Limb (tissue), 2 donors: Measurements from ENCODE around the gene DPYSL5.
"Not testable (repeated sequence)": the region's sequence is repeated elsewhere in the genome, so short reads cannot be mapped to it uniquely, and the experiment has no call there.

Experiments used
- DNase-seq, 2 donors: peaks; one replicate each; pipeline ENCODE4 v3.0.0-alpha.2; 2016; ENCODE audit errors: extremely low spot score in 2 of 2

The DPYSL5 gene

DNA sequence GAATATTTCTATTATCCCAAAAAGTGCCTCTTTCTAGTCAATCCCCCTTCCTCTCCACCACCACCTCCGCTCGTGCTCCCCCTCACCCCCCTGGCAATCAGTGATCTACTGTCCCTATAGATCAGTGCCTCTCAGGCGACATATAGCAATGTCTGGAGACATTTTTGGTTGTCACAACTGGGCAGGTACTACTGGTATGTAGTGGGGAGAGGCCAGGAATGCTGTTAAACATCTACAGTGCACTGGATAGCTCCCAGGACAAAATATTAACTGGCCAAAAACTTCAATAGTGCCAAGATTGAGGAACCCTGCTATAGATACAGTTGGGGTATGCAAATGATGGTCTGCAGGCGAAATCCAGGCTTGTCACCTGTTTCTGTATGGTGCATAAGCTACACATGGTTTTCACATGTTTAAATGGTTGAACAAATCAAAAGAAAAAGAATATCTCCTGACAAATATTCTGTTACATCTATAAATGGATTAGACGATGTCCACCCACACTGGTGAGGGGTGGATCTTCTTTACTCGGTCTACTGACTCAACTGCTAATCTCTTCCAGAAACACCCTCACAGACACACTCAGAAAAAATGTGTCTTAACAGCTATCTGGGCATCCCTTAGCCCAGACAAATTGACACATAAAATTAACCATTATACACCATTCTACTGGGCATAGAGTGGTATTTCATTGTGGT, 25.5 kb downstream of the DPYSL5 start:
- no peak for DNase-seq

DNA sequence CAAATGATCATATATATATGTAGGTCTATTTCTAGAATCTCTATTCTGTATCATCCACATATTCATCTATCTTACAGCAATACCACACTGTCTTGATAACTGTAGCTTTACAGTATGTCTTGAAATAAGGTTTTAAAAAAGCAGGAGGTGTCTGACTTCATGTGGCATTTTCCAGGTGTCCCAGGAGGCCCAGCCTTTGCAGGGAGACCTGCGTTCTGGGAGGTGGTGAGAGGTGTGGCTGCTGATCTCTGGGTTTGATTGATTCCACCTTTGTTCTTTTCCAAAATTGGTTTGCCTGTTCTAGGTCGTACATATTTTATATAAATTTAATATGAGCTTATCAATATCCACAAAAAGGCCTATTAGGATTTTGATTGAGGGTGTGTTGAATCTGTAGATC, 26.6 kb downstream of the DPYSL5 start:
- DNase-seq, result no peak

DNA sequence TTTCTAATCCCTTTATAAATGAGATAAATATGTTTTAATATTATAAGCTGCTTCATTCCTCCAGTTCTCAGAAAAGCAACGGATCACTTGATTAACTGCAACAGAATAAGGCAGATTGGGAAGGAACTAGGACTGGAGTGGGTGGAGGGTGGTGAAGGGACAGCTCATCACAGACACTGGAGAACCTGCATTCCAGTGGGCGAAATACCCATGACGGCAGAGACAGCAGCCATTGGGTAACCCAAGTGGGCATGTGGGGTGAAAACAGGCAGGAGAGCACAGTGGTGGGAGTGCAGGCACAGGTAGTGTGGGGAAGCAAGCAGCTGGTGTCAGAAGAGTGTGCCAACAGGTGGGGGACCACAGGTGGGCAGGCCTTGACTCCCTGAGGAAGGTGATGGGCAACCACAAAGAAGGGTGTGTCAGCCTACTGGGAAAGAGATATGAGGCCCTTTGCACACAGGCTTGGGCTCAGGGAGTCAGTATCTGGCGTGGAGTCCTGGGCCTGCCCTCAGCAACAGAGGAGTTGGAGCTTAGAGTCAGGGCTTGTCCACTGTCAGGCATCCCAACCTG, 27.2 kb downstream of the DPYSL5 start:
- no peak for DNase-seq

DNA sequence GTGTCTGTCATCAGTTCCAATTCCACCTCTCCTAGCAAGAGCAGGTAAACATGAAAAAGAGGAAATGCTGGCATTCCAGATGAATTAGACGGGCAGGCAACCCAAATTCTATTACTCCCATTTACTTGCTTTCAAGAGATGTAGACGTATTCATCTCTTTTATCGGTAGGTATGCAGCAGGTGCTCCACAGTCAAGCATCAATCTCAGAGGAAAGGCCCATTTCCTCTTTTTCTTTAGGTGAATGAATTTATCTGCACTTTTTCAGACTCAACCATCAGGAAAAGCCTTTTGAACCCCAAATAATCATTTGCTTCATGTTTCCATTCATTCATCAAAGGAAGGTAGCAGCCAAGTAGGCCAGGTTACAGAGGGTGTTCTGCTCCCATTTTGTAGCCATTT, 27.9 kb downstream of the DPYSL5 start:
- no peak for DNase-seq

DNA sequence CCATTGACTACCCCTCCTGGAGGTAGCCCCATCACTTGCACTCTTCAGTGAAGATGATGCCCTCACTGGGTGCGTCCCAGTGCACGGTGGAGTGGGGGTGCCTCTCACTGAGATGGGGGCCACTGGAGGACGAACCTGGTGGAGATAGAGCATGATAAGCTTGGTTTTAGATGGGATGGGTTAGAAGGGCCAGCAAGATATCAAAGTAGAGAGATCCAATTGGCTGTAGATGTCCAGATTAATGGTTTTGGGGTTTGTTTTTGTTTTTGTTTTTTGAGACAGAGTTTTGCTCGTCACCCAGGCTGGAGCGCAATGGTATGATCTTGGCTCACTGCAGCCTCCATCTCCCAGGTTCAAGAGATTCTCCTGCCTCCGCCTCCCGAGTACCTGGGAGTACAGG, 28.3 kb downstream of the DPYSL5 start:
- no peak for DNase-seq

DNA sequence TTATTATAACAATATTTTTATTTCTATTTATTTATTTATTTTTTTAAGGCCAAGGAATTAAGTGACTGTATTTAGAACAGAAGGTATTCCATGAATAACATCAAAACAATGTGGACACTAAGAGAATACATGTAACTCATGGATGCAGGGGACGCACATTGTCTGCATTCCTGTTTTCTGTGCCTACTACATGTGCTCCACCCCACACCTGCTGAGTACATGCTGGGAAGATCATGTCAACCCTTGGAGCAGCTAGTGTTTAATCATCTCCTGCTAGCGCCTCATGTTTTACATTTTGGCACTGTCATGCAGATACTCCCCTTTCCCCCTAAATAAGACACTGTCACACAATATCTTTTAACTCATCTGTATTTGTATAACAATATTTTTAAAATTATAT, 29.3 kb downstream of the DPYSL5 start:
- no peak for DNase-seq

DNA sequence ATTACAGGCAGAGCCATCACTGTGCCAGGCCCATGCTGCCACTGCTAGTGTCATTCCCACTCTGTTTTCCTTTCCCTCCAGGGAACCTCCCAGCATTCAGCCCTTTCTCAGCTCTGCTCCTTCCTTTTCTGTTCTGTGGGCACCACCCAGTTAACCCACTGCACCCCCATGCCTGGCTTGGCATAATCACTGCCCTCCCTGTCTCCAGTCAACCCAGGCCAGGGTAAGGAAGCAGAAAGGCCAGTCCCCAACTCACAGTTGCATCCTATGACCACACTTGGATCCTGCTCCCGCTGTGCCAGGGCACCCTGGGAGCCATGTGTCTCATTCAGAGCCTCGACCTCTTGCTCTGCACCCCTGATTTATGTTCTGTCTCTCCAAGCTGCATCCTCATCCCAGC, 32.2 kb downstream of the DPYSL5 start:
- no peak for DNase-seq

DNA sequence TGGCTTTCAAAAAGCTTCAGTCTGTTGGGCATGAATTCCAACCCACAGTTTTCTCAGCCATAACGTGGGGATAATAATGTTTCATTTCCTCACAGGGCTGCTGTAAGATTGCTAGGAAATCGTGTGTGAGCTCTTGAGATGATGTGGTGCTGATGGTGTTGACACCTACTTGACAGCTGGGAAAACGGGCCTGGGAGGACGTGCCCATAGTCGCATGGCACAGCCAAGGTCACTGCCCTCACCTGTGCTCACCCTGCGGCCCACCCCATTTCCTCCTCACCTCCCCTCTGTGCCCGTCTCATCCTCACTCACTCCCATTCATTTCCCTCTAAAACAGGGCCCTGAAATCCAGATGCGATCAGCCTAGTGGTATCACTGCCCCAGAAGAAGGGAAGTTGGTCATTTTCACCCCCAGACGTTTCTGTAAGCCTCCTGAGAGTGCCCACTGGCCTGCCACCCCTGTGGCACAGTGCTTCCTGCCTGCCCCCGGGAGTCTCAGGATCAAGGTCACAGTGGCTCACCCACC, 33.0 kb downstream of the DPYSL5 start:
- no peak for DNase-seq

DNA sequence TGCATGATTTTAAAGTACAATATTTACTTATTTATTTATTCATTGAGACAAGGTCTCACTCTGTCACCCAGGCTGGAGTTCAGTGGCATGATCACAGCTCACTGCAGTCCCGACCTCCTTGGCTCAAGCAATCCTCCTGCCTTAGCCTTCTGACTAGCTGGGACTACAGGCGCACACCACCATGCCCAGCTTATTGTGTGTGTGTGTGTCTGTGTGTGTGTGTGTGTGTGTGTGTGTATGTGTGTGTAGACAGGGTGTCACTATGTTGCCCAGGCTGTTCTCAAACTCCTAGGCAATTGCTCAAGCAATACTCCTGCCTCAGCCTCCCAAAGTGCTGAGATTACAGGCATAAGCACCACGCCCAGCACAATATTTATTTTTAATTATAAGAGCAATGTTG, 34.3 kb downstream of the DPYSL5 start:
- not testable (repeated sequence) for DNase-seq

DNA sequence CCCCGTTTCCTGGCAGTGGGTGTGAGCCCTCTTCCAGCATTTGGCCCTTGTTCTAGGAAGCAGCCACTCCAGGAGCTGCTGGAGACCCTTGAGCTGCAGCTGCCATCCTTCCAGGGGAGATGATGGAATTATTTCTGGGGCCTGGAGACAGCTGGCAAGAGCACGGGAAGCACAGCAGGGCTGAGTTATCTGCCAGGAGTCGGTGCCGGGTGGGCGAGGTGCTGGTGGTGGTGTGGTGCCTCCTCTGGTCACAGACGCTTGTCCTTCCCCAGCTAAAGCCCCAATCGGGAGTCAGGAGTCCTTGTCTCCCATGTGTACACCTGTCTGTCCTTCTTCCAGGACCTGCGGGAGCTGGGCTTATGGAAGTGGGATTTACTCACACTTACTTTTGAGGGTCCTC, 36.0 kb downstream of the DPYSL5 start:
- DNase-seq, result peak; percentile 8 to 45

DNA sequence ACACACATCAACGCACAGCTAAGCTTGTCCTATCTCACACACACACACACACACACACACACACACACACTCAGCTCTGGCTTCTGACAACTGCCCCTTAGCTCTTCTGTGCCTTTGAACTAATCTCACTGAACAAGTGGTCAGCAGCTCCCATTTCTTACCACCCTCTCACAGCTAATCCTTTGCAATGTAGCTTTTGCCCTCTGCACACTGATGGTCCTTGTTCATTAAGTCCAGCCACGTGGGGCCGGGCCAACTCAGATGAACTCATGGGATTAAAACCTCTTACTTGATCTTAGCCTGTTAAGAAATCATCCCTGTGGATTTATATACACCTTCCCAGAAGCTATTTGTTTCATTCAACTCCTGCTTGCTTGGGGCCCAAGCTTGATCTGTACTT, 36.6 kb downstream of the DPYSL5 start:
- DNase-seq, result no peak

DNA sequence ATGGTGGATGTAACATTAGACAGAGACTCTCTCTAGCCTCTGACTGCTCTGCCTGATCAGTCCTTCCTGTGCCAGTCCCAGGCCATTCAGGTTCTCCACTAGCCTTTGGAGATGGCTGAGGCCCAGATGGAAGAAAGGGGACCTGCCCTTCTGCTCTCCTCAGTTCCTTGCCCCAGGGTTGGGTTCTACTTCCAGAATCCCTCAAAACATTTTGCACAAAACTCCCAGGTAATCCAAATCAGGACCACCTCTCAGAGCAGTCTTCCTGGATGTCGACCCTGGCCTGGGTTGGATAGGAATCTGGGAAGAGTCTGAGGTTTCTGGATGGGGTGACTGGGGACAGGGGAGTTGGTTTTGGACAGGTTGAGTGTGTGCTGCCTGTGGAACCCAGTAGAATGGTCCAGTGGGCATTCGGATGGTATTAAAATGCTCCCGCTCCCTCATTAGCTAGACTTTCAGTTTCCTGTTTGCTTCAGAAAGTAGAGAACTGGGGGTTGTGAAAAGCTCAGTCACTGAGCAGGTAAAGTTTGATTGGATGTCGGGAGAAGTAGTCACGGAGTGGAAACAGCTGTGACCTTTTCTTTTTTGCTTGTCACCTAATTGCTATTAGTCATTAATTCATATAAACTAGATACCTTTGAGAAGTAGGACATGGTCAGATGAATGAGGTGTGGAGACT, 37.9 kb downstream of the DPYSL5 start:
- no peak for DNase-seq

DNA sequence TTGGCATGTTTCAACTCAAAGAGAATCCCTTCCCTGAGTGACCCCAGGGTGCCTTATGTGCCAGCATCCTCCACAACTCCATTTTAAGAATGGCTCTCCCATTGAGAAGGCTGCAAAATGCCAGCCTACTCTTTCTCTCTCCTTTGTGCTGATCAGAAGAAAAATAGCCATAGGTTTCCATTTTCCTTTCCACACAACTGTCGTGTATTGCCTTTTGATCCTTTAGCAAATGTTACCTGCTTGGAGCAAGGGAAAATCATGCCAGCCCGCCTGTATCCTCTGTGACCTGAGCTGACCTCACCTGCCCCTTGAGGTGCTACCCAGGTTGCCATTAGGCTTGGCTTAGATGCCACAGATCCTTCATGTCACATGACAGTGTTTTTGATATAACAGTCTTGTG, 38.8 kb downstream of the DPYSL5 start:
- DNase-seq, result no peak

DNA sequence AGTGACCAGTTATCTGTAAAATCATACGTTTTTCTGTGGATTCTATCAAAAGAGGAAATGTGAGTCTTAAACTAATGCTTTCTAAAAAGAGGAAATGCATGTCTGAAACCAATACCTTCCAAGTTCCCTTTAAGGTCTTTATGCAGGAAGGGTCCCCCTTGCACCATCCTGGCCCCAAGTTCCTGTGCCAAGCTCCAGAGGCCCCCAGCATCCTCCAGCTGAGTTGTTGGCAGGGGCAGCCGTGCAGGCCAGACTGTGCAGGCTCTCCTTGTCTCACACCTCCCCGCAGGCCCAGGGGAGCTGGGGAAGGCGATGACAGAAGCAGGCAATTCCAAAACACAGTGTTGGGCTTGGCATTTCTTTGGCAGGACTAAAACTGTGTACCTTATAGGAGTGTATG, 39.2 kb downstream of the DPYSL5 start:
- no peak for DNase-seq

DNA sequence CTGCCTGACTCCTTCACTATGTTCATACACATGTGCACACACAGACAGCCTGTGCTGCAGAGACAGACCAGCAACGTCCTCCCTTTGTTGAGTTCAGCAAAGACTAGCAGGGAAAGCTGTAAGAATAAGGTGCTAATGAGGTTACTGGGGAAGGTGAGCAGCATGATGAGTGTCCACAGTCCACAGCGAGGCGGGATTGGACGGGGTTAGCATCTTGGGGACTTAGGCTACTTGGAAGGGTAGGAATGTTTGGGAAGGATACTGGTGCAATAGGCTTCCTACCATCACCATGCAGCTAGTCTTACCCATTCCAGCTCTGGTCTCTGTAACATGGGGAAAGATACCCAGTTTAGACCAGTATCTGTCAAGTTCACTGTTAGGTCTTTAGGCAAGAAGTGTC, 41.9 kb downstream of the DPYSL5 start:
- no peak for DNase-seq

DNA sequence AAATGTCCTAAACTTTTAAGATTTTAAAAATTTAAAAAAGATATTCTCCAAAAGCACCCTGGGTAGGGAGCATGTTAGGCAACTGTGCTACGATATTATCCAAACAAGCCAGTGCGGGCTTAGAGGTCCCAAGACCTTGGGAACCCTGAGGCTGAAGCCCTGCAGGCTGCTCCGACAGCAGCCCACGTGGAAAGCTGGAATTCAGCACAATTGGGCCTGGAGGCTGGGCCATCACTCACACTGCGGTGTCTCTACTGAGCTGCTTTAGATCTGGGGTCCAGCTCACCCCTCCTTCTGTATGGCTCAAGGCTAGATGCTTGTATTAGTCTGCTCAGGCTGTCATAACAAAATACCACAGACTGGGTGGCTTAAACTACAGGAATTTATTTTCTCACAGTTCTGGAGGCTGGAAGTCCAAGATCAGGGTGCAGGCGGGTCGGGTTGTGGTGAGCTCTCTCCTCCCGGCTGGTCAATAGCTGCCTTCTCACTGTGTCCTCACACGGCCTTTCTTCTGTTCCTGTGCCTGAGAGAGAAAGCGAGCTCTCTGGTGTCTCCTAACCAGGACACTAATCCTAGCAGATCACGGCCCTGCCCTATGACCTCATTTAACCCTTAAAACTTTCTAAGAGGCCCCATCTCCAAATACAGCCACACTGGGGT, 42.5 kb downstream of the DPYSL5 start:
- no peak for DNase-seq

DNA sequence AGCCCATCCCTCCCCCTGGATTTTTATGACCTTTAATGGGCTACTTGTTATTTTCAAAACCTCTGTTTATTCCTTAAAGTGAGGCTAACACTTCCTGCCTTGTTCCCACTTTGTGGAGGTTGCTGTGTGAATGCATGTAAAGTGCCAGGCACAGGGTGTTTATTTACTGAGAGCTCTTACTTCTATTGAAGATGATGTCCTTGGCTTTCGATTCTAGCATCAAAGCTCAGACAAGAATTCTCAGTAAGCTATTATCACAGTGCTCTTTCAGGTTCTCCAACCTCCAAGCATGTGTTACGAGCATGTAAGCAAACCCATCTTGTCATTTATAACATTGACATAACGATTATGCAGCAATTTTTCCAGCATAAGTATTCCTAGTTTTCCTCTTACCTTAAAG, 44.2 kb downstream of the DPYSL5 start:
- DNase-seq, result no peak

DNA sequence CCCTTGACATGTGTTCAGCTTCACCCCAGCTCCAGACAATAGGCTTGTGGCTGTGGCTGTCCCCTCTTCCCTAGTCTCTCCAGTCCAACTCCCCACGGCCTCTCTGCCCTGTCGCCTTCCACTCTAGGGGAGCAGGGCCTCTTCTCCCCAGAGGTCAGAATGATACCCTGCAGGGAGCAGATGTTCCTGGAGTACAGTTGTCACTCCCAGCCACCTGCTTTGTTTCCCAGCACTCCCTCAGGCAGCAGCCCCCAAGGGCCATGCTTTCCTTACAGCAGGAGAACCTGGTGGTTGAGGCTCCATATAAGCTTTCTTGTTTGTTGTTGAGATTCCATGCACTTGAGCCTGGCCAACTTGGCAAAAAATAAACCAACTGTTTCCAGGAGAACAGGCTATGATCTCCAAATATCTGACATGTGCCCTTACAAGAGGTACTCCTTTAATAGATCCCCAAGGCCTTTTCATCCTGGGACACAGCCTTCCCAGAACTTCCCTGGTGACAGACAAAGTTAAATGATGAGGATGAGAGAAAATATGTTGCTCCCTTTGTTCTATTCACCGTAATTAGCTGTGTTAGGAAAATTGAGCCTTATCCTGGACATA, 45.1 kb downstream of the DPYSL5 start:
- DNase-seq, result no peak

DNA sequence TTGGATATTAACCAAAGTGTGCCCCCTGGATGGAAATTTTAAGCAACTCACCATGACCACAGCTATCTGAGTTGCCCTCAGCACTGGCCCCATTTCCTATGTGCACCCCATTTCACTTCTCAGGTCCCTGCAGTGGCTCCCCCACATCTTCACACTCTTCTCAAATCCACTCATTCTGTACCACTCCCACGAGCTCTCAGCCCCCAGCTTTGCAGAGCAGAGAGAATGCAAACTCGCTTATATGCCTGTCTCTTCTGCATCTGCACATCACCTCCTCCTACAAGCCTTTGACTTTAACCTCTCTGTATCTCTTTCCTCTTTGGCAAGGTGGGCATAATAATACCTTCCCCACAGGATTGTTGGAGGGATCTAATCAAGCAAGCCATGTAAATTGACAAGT, 46.2 kb downstream of the DPYSL5 start:
- DNase-seq, result no peak

DNA sequence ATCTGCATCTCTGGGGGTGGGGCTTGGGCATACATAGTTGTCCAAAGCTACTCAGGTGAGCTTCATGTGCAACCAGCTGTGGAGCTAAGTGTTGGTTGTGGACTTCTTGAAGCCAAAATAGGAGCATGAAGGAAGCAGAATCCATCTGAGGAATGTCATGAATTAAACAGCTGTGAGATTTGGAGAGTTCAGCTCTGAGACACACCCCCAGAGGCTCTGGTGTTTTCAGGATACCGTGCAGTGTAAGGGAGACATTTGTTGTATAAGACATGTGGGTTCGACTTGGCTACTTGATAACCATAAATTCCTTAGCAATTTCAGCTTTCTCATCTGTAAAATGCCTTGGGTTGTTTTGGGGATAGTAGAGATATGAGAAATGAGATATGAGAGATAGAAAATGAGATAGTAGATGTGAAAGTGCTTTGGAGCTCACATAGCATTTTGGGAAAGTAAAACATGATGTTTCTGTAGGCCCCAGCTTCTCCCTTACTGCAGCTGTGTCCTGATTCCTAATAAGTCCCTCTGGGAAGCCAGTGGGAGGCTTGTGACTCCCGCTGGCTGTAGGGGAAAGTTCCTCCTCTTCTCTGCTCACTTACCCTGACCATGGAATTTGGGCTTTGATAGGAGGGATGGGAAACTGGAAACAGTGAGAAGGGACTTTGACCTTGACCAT, 50.0 kb downstream of the DPYSL5 start:
- DNase-seq, result peak in 1 of 2 donors; percentile 13

DNA sequence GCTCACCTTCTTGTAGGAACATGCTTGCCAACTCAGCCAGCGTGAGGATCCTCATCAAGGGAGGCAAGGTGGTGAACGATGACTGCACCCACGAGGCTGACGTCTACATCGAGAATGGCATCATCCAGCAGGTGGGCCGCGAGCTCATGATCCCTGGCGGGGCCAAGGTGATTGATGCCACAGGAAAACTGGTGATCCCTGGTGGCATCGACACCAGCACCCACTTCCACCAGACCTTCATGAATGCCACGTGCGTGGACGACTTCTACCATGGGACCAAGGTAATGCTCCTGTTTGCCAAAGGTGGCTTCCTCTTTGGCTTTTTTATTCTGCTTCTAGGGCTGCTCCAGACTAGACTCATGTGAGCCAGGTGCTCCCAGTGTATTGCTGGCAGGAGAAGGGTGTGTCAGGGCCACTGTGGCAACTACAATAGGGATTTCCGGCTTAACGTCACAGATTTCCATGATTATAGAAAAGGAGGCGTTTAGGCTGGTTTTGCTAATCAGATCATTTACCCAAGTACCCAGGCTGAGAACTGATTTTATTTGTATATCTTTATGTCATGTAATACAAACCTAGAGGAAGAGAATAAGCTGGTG, 50.6 kb downstream of the DPYSL5 start:
- no peak for DNase-seq
